Testis (tissue), 2 donors: Measurements from ENCODE around the gene SIL1.

ENCODE experiments used
- POLR2A ChIP-seq: fragments of 450-650 bp; IDR thresholded peaks from one replicate; pipeline ENCODE4 v1.6.1; 2017; ENCODE audit warnings: antibody characterized with exemption, mild to moderate bottlenecking, moderate library complexity
- TF ChIP-seq, protein P1 (sequence below), 3 experiments: fragments of 450-650 bp in 2 of 3; fragments of 200-600 bp in 1 of 3; sonication (generic) in 1 of 3; IDR thresholded peaks; one replicate each; pipeline ENCODE4 v1.5.1; 2016 to 2019; ENCODE audit warnings: antibody characterized with exemption in 3 of 3, mild to moderate bottlenecking in 2 of 3, moderate library complexity in 1 of 3

DNA sequence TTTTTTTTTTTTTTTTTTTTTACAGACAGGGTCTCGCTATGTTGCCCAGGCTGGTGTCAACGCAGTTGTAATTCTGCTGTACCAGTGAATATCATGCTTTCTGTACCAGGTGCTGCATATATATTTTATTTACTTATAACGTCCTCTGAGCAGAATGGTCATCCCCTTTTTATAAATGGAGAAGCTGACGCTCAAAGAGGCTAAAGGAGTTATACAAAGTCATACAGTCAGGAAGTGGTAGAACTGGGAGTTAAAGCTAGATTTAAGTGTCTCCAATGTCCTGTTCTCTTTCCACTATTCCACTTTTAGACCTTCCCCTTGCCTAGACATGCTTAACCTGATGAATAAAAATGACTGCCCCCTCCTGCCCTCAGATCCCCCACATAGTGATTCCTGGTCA, 1.2 kb upstream of the SIL1 start:
- TF ChIP-seq POLR2A: no peak
- TF ChIP-seq, protein P1, sequence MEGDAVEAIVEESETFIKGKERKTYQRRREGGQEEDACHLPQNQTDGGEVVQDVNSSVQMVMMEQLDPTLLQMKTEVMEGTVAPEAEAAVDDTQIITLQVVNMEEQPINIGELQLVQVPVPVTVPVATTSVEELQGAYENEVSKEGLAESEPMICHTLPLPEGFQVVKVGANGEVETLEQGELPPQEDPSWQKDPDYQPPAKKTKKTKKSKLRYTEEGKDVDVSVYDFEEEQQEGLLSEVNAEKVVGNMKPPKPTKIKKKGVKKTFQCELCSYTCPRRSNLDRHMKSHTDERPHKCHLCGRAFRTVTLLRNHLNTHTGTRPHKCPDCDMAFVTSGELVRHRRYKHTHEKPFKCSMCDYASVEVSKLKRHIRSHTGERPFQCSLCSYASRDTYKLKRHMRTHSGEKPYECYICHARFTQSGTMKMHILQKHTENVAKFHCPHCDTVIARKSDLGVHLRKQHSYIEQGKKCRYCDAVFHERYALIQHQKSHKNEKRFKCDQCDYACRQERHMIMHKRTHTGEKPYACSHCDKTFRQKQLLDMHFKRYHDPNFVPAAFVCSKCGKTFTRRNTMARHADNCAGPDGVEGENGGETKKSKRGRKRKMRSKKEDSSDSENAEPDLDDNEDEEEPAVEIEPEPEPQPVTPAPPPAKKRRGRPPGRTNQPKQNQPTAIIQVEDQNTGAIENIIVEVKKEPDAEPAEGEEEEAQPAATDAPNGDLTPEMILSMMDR (IDR thresholded peaks at IDR 0.05): no peak
